ENCODE data around the gene RAP2B. TPM values are rescaled to one million over a fixed set of nuclear protein-coding genes. Genes with fewer than 3 reads are reported as not detected.
"Not testable (repeated sequence)": the region's sequence is repeated elsewhere in the genome, so short reads cannot be mapped to it uniquely, and the experiment has no call there.

The RAP2B gene
- total and polyA plus RNA-seq, 4 donors, result 1.3 to 7.8 (median 3.2) TPM

- no peaks in the 10 kb centered on the region for H3K4me1 ChIP-seq (ENCODE audit: control insufficient read depth in 4 of 4, insufficient read depth in 4 of 4, low read length in 3 of 4)
- 80% methylated on average over 2 of the region's 2 CpGs for WGBS
- H3K27ac ChIP-seq (ENCODE audit: low read depth in 1 of 2, low read length in 2 of 2), result no peak overlapping the region
- H3K27me3 ChIP-seq (ENCODE audit: control insufficient read depth in 4 of 4, insufficient read depth in 4 of 4, low read length in 3 of 4), result no peaks in the 10 kb centered on the region
- DNase-seq (ENCODE audit: low spot score), result no peak
- no peak overlapping the region for H3K4me3 ChIP-seq (ENCODE audit: low read depth in 1 of 3, low read length in 3 of 3)
- TF ChIP-seq ZBTB33 (IDR thresholded peaks at IDR 0.05) (no peak), SP1 (IDR thresholded peaks at IDR 0.05) (no peak), YY1 (IDR thresholded peaks at IDR 0.05) (no peak), FOXA1 (IDR thresholded peaks at IDR 0.05) (no peak), TAF1 (conservative IDR thresholded peaks at IDR 0.05) (no peak), HNF4A (conservative IDR thresholded peaks at IDR 0.05) (no peak), RAD21 (IDR thresholded peaks at IDR 0.05) (no peak), CTCF (IDR thresholded peaks at IDR 0.05; ENCODE audit: low read depth, low read length, missing input control) (no peak), EGR1 (IDR thresholded peaks at IDR 0.05; ENCODE audit: low read depth in 2 of 2) (no peak), RXRA (IDR thresholded peaks at IDR 0.05) (no peak), JUND (IDR thresholded peaks at IDR 0.05) (no peak)
- TF ChIP-seq, protein P1, sequence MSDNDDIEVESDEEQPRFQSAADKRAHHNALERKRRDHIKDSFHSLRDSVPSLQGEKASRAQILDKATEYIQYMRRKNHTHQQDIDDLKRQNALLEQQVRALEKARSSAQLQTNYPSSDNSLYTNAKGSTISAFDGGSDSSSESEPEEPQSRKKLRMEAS (IDR thresholded peaks at IDR 0.05), result no peak
- TF ChIP-seq, protein P2, sequence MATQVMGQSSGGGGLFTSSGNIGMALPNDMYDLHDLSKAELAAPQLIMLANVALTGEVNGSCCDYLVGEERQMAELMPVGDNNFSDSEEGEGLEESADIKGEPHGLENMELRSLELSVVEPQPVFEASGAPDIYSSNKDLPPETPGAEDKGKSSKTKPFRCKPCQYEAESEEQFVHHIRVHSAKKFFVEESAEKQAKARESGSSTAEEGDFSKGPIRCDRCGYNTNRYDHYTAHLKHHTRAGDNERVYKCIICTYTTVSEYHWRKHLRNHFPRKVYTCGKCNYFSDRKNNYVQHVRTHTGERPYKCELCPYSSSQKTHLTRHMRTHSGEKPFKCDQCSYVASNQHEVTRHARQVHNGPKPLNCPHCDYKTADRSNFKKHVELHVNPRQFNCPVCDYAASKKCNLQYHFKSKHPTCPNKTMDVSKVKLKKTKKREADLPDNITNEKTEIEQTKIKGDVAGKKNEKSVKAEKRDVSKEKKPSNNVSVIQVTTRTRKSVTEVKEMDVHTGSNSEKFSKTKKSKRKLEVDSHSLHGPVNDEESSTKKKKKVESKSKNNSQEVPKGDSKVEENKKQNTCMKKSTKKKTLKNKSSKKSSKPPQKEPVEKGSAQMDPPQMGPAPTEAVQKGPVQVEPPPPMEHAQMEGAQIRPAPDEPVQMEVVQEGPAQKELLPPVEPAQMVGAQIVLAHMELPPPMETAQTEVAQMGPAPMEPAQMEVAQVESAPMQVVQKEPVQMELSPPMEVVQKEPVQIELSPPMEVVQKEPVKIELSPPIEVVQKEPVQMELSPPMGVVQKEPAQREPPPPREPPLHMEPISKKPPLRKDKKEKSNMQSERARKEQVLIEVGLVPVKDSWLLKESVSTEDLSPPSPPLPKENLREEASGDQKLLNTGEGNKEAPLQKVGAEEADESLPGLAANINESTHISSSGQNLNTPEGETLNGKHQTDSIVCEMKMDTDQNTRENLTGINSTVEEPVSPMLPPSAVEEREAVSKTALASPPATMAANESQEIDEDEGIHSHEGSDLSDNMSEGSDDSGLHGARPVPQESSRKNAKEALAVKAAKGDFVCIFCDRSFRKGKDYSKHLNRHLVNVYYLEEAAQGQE (IDR thresholded peaks at IDR 0.05), result no peak
- H3K9ac ChIP-seq (ENCODE audit: low read depth in 1 of 2, low read length in 2 of 2), result no peak overlapping the region
- no peaks in the 10 kb centered on the region for H3K36me3 ChIP-seq (ENCODE audit: control insufficient read depth in 4 of 4, insufficient read depth in 3 of 4, low read depth in 1 of 4, low read length in 3 of 4)
- H3K9me3 ChIP-seq (ENCODE audit: control insufficient read depth in 4 of 4, low read length in 3 of 4), result no peaks in the 10 kb centered on the region
These were observed 11.0 kb upstream of the RAP2B start for GRCh38 chr3:153150991-153151390.

GRCh38 chr3:153155786-153156185, 6.2 kb upstream of the RAP2B start:
- DNase-seq (ENCODE audit: low spot score); H3K9ac ChIP-seq (ENCODE audit: low read depth in 1 of 2, low read length in 2 of 2); H3K36me3 ChIP-seq (ENCODE audit: control insufficient read depth in 4 of 4, insufficient read depth in 3 of 4, low read depth in 1 of 4, low read length in 3 of 4); H3K27ac ChIP-seq (ENCODE audit: low read depth in 1 of 2, low read length in 2 of 2); H3K27me3 ChIP-seq (ENCODE audit: control insufficient read depth in 4 of 4, insufficient read depth in 4 of 4, low read length in 3 of 4); H3K9me3 ChIP-seq (ENCODE audit: control insufficient read depth in 4 of 4, low read length in 3 of 4); H3K4me3 ChIP-seq (ENCODE audit: low read depth in 1 of 3, low read length in 3 of 3): not testable (repeated sequence)
- H3K4me1 ChIP-seq (ENCODE audit: control insufficient read depth in 4 of 4, insufficient read depth in 4 of 4, low read length in 3 of 4), result peaks cover 1 to 26% (median 6%) of the 10 kb centered on the region in 4 donors
- 98% methylated on average over 29 of the region's 29 CpGs for WGBS

Data from liver (tissue), 9 donors.